NK-92 treated with Interleukin-12 subunit alpha and Interleukin-12 subunit beta, amount 100 ng/mL, for 24 hours (cell line): ENCODE measurements around the gene DCP1B.

Experiments
- DNase-seq: peaks from one replicate; lab custom pipeline; 2025; lab: John Stamatoyannopoulos, UW

DCP1B gene

DNA sequence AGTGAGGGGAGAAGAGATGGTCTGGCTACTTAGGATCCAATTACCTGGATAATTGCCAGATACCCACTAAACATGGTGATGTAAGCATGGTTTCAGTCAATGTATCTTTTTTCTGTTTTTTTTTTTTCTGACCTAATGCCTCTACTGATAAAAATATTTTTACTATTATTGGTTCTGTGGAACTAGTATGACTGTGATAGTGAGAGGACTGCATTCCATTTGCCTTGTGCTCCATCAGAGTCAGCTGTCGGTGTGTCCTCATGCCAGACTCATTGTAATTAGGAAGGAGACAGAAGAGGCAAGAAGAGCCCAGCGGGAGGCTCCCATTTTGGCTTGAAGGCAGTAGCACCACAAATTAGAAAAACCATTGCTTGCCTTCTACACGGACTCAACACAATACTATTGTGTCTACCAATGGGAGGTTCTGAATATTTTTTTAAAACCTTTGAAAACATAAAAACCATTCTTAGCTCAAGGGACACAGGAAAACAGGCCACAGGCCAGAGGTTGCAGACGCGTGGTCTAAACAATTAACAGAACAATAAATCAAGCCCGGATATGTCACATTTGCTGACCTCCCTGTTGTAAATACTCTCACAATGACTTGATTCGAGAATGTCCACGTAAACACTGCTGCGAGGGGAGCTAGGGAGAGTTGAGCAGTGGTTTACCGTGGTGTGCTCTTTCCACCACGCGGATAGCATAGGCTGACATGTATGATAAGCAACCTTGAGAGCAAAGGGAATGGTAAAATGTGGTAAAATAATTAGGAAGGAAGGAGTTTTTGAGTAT is 13.5 kb upstream of the DCP1B start:
- no peak for DNase-seq

DNA sequence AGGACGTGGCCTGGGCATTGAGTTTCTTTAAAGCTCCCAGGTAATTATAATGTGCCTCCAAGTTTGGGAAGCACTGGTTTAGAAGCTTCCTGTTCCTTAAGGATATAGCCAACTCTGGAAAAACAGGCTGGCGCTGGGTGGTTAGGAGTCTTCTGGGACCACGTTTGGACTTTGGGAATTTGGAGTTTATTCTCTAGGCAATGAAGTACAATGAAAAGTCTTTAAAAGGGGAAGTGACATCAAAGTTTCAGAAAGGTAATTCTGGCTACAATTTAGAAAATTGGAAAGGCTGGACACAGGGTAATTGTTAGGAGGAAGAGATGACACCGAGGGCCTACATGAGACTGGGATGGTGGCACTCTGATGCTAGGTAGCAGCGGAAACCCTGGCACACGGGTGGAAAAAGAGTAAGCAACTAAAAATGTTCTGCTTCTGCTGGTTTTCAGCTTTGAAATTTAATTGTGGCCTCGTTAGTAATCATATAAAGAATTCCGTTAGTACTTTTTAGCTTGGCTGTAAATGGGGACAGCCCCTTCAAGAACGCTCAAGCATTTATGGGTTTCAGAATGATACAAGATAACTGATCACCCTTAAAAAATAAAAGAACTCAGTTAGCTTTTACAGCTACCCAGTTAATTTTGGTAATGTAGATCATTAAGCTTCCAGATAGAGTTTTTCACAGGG is 12.7 kb upstream of the DCP1B start:
- DNase-seq = no peak

DNA sequence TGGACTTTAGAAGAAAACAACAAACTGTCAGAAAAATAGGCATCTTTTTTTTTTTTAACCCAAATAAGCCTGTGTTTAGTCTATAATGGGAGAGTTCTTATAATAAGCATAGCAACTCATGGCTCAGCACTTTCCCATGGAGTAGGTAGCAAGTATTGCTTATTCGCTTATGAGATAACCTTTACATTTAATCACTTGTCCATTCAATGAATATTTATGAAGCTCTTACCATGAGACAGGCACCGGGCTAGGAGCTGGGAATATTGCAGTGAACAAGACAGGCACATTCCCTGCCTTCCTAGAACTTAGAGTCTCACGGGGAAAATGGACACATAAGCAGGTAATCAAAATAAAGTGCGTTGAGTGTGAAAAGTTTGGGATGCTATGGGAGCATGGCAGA is 10.0 kb upstream of the DCP1B start:
- no peak for DNase-seq

DNA sequence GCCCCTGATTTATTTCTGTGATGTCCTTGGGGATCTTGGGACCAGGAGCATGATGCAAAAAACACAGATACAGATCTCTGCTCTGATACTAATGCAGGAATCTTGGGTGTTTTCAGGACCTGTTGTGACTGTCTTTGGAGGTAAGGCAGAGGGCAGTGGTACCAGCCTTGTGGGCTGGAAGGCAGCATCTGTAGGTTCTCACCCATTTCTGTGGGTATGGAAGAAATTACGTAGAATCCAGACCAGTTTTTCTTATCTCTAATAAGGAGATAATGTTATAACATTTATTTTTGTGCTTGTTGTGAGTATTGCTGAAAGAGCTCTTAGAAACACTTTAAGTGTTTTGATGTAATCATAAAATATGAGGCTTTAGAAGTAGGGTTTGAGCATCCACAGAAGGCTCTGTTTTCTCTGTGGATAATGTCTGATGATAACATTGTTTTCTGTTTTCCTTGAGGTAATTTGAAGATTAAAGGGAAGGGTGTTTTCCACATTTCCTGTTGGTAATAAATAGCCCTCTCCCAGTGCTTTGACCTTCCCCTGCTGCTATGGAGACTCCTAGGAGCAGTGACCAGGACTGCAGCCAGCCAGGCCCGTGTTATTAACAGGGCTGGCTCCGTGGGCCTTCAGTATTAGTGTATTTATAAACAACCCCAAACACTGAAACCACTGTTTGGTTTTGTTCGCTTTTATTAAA is 9.4 kb upstream of the DCP1B start:
- DNase-seq = no peak

DNA sequence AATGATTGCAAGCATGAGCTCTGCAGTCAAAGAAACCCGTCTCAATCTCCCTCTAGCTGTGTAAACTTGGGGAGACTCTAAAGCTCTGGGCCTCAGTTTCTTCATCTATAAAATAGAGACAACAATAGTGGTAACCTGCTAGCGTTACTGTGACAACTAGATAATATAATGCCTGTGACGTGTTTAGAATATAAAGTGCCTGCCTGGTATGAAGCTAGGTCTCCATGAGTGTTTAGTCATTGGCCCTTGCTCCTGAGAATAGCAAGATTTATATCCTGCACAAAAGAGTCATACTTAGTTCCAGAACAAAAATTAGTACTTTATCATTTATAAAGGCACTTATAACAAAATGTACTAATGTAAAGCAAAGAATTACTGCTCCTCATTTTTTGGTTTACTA is 8.8 kb upstream of the DCP1B start:
- DNase-seq = no peak

DNA sequence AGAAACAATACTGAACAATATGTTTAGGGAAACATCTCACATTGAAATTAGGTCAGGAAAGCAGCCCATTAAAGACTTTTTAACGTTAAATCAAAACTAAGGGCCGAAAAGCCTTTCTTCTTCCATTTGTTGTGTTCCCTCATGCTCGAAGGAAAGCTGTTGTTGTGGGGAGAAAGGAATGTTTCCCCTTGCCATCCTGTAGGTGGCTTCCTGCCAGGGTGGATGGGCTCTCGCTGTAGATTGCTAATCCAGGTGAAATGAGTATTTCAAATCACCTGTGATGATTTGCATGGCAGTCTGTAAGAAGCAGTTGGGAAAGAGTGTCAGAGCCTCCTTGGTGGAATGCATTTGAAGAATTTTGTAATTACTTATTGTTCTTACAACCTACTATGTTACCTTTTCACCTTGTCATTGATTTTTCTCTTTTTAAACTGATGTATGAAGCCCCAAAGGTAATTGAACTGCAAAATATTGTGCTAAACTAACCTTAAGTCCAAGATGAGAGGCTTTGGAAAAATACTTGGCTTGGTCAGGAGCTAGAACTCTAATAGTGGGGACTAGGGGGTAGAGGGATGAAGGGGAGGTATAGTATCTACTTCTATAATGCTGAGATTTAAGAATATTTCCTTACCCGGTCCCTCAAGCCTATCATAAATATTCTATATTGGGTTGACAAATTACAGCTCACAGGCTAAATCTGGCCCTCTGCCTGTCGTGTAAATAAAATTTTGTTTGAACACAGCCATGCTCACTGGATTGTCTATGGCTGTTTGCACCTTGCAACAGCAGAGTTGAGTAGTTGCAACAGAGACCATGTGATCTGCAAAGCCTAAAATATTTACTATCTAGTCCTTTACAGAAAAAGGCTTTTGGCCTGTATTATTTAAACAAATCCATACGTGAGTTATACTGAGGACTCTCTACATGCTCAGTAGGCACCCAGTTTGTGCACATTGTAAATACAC is 7.7 kb upstream of the DCP1B start:
- DNase-seq = no peak

DNA sequence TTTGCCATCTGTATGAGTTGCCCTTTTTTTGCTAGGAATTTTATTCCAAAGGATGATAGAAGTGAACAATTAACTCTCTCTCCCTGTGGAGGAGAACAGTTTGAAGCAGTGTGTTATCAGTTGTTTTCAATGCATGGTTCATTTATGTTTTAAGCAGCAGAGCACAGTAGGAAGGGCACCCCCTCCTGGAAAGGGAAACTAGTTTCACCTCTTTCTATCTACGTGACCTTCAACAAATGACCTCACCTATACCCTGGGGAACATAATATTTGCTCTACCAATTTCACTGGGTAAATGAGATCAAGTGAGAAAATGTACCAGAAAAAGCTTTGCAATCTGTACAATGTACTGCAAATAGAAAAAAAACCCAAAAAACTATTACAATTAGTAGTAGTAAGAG is 5.4 kb upstream of the DCP1B start:
- no peak for DNase-seq

DNA sequence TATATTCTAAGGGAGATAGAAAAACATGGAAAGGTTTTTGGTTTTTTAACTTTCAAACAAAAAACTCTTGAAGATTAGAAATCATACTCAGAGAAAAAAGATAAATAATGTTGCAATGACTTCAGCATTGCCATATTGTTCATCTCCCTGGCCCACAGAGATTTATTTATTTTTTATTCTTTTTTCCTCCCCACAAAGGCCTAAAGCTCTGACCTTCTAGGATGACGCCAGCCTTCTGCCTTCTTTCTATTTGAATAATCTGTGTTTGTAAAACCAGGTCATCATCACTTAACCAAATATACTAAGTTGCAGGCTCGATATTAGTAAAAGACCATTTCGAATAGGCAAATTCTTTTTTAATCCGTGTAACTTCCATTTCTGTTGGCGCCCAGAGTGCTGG is 4.4 kb upstream of the DCP1B start:
- DNase-seq = no peak

DNA sequence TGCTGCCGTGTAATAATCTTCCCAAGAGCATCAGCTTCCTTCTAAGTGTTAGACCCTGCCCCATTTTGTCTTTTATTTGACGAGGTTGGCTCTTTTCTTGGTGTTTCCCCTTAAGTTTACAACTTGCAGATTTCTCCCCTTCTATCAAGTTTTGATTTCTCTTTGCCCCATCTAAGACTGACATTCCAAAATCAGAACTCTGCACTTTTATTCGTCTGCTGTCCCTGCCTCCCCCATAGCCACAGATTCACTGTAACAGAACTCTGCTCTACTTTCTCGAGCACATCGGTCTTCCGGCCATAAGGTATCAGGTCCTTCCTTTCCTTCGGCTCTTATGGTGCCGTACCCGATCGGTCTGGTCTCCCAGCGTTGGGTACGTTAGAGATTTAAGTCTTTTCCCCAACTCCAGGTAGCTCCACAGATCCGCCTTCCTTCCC is 563 bp downstream of the DCP1B start:
- no peak for DNase-seq

DNA sequence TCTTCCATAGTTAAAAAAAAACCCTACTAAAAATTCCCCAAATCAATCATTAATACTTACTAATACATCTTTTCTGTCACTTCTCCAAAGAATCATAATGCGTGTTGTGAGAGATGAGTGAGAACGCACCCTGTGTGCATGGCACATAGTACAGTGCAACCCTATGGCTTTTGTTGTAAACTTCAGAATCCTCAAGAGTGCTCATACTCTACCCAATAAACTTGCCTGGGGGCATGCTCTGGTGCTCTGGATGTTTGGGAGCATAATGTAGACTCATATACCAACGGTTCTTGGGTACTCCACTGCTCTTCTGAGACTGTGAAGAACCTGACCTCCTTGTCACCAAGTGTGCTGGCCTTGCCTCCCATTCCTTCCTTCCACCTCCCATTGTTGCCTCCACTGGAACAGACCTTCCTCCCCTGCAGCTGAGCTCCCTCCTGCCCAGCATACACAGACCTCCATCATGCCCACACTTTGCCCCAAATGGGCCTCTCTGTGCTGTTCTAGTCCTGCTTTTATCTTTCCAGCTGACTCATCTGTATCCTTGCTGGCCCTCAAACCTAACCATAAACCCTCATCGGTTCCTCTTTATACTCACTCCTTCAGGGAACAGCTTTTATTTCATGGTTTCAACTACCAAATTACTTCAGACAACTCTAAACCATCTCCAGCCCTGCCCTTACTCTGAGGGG is 8.9 kb downstream of the DCP1B start:
- DNase-seq = no peak

DNA sequence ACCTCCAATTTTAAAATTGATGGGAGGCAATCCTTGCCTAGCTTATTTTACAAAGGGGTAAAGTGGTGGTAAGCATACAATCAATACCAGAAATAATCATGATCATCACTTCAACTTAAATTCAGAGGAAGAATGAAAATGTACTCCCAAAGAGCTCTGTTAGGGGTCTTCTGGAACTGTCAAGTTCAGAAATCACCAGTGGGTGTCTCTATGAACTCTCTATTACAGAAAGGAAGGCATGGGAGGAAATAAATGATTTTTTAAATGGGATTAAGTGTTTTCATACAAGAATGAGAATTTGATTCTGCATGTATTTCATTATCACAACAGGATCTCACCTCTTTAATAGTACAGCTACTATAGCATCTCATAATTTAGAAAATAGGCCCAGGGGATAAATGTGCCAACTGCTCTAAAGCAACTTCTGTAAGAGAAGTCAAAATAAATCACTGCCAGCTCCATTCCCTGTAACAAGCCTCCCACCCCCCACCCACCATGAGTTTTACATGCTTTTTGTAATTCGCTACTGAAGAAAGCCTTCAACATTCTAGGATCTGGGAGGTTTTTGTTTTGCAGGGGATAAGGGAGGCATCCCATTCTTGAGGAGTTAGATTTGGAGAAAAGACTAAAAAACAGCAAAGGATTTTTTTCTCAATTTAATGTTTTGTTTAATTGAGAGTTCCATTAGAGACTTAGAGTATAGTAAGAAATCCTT is 9.7 kb downstream of the DCP1B start:
- no peak for DNase-seq

DNA sequence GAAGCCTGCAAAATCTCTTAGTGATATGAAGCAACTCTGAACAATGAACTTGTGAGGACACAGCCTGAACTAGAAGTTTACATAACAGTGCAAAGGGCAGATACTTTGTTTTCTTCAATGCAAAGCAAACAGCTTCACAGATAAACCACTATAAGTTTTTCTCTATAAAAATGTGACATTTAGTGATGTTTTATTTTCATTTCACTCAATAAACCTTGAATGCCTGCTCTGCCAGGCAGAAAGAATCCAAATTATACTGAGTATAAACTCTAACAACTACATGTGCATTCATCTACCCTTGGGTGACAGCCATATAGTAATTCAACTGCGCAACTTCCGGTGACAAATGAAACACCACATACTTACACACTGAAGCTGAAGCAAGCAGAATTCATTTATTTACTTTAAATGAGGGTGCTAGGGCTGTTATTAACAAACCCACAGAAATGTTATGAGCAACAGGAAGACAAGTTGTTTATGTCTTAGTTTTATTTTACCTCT is 10.3 kb downstream of the DCP1B start:
- DNase-seq = no peak

DNA sequence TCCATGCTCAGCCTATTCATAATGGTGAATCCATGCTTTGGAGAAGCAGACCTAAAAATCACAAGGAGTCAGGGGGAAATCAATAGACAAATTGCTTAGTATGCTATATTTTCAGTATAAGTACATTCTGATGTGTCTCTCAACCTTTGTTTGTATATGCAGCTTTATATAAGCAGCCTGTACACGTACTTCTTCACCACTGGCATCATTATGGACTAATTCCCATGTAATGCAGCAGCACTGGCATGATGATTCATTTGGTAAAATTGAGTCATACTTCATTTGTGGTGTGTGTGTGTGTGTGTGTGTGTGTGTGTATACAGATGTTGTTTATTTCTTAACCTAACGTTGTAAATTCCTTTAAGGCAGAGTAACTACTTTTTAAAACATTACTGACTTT is 10.9 kb downstream of the DCP1B start:
- no peak for DNase-seq

DNA sequence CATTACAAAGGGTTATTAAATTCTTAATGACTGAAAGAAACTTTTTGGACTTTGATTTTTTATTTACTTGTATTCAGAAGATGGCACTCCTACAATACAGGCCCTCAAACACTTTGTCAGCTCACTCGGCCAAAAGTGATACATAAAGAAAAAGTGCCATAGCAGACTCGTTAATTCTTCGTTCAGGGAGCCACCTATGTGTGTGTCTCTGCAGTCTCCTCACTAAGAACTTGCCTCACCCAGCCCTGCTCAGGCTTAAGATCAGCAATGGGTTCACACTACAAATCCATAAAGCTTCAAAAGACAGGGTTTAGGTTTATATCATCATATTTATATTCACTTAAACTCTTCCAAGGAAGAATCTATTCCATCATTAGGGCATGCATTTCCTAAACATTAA is 11.5 kb downstream of the DCP1B start:
- DNase-seq = no peak

DNA sequence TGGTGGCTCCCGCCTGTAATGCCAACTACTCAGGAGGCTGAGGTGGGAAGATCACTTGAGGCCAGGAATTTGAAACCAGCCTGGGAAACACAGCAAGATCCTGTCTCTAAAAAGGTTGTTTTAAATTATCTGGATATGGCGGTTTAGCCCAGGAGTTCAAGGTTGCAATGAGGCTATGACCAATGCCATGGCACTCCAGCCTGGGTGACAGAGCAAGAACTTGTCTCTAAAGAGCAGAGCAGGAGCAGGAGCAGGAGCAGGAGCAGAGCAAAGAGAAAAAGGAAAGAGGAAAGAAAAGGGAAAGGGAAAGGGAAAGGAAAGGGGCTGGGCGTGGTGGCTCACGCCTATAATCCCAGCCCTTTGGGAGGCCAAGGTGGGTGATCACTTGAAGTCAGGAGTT is 15.1 kb downstream of the DCP1B start:
- DNase-seq = no peak

DNA sequence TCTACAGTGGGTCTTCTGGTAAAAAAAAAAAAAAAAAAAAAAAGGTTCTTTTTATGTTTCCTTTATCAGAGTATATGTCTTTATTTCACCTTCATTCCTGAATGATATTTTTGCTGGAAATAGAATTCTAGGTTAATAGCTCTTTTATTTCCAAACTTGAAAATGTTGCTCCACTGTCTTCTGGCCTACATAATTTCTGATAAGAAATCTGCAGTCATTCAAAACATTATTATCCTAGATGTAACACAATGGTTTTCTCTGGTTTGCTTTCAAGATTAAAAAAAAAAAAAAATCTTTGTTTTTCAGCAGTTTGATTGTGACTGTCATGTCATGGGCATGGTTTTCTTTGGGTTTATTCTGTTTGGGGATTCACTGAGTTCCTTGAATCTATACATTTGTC is 19.5 kb downstream of the DCP1B start:
- no peak for DNase-seq

DNA sequence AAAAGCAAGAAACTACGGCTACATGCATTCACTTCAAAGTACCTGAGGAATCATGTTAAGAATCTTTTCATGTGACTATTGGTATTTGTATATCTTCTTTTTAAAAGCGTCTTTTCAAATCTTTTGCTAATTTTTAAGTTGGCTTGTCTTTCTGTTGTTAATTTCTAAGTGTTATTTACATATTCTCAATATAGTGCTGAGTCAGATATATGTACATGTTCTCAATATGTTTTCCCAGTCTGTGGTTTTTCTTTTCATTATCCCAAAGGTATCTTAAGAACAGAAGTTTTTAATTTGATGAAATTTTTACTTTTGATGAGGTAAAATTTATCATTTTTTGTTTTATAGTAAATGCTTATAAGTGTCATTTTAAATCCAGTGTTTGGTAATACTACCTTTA is 24.0 kb downstream of the DCP1B start:
- no peak for DNase-seq

DNA sequence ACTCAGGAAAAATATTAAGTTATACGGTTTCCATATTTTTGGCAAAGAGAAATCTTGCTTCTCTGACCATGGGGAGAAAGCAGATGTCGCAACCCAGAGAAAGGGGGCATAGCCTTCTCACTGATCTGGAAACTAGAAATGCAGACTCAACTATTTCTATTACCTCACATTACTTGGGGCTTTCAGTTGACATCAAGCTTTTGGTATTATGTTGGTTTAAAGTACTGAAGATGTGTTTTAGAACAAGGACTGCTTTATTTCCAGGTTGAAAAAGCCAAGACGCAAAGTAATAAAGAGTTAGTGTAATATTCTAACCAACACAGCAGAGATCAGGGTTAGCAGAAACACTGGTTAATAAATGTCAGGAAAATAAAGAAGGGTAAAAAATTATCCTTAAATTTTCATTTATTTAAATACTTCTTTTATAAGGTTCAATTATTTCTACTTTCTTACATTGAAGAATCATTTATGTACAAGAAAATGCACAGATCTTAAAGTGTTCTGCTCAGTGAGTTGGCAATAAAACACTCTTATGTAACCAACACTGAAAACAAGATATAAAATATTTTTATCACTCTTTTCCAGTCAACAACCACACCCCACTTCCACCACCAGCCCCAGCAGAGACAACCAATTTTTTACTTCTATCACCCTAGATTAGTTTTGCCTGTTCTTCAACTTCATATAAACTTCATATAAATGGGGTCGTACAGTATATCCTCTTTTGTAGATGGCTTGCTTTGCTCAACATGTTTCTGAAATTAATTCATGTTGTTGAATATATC is 26.0 kb downstream of the DCP1B start:
- DNase-seq = no peak

DNA sequence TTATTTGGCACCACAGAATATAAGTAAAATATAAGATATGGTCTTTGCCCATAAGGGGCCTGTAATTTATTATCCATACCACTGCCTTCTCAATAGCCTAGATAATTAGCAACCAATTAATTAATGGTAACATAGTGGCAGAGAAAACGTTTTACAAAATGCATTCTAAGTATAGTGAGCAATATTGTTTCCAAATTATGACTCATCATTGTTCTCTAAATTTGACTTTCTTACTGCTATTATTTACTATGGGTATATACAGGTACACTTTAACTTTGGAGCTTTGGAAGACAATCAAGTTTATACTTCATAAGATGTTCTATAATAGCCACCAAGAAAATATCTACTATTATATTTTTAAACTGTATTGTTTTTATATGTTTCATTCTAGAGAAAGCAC is 26.7 kb downstream of the DCP1B start:
- no peak for DNase-seq

DNA sequence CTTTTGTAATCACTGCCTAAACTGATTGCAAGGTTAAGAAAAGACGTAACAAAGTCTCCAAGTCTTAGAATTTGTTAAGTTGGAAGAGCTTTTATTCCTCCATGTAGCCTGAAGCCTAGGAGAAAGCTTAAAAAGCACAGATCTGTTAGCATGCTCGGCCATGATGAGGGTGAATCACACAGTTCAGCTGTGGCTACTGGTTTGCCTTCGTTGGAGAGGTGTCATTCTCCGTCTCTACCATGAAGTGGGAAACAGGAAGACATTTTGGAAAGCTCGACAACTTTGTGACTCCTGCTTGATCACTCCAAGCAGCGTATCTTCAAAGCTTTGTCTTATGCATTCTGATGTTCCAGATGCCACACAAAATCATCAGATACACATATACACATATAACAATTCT is 27.1 kb downstream of the DCP1B start:
- no peak for DNase-seq
